Colonic mucosa (tissue), 4 donors: ENCODE measurements around the gene CLINT1. TPM values are rescaled to one million over a fixed set of nuclear protein-coding genes. Genes with fewer than 3 reads are reported as not detected.

Experiments used
- DNase-seq: peaks from one replicate; pipeline ENCODE4 v3.0.0-alpha.2; 2020
- H3K27ac ChIP-seq: fragments of 200-600 bp; one replicate; pipeline ENCODE4 v1.8.0; 2021
- H3K27me3 ChIP-seq: fragments of 200-600 bp; one replicate; pipeline ENCODE4 v1.8.0; 2021
- H3K36me3 ChIP-seq: fragments of 200-600 bp; one replicate; pipeline ENCODE4 v1.8.0; 2021
- H3K4me1 ChIP-seq: fragments of 200-600 bp; one replicate; pipeline ENCODE4 v1.8.0; 2021; ENCODE audit warnings: mild to moderate bottlenecking
- H3K4me3 ChIP-seq: fragments of 200-600 bp; one replicate; pipeline ENCODE4 v1.8.0; 2021
- H3K9ac ChIP-seq, 2 donors: one replicate each; pipeline ENCODE4 v1.7.0; 2013; ENCODE audit warnings: control low read depth in 2 of 2, low read depth in 2 of 2, low read length in 2 of 2
- H3K9me3 ChIP-seq: fragments of 200-600 bp; one replicate; pipeline ENCODE4 v1.8.0; 2021
- CTCF ChIP-seq: fragments of 200-600 bp; IDR thresholded peaks from one replicate; pipeline ENCODE4 v1.8.0; 2022; ENCODE audit warnings: antibody characterized with exemption, mild to moderate bottlenecking
- intact Hi-C: fragments of 100-400 bp; cut with DNase I; formaldehyde crosslinking; loops from one replicate; pipeline ENCODE4 v1.14.1; 2022
- total RNA-seq, 2 donors: library from RNA; stranded (reverse); fragmentation: NEBNext Ultra II Directional in 1 of 2; extraction: Animal tissue kit (Norgen Biotek cat#: 25700) in 1 of 2; gene quantifications; one replicate each; pipeline ENCODE4 v1.2.1, GENCODE V29; 2021
- donor health status: healthy.
- donor health status: DM: no; HTN: no; CAD: no.
- donor health status: DM: no; HTN: no; CAD: no.

CLINT1 gene
- total RNA-seq, 2 donors from 2014 or later, result 127 to 183 TPM

GRCh38 chr5:157745041-157745456 lies 113.9 kb downstream of the CLINT1 start:
- no peak overlapping the region for H3K27ac ChIP-seq
- H3K27me3 ChIP-seq, result no peaks in the 10 kb centered on the region
- intact Hi-C loops, result loop anchor here (10.0 kb wide), 2 partner anchors 380 to 420 kb away; no protein-coding TSS in a partner anchor
- no peak for TF ChIP-seq CTCF
- no peaks in the 10 kb centered on the region for H3K9me3 ChIP-seq
- peaks cover 5% of the 10 kb centered on the region for H3K4me1 ChIP-seq
- no peak overlapping the region for H3K9ac ChIP-seq
- no peak for DNase-seq
- no peaks in the 10 kb centered on the region for H3K36me3 ChIP-seq
- H3K4me3 ChIP-seq, result peak overlapping the region; percentile 77

- no peak for DNase-seq
- Histone ChIP-seq H3K27me3 (no peaks in the 10 kb centered on the region), H3K9ac (peak overlapping the region; percentile 78 to 90), H3K4me1 (peaks cover 5% of the 10 kb centered on the region), H3K9me3 (no peaks in the 10 kb centered on the region), H3K4me3 (peak overlapping the region; percentile 77), H3K27ac (no peak overlapping the region), H3K36me3 (no peaks in the 10 kb centered on the region)
- intact Hi-C loops, result loop anchor here (5.0 to 10.0 kb wide), 3 partner anchors 77 to 420 kb away; no protein-coding TSS in a partner anchor
- TF ChIP-seq CTCF, result no peak
Observed at GRCh38 chr5:157744051-157745011, 114.6 kb downstream of the CLINT1 start.

GRCh38 chr5:157743163-157744050 lies 115.5 kb downstream of the CLINT1 start, which contains the start of gene LSM11:
LSM11 (plus strand) TSS chr5:157743712; CDS start chr5:157743751, 39 bp downstream.
- H3K4me3 ChIP-seq, result peak within 1 kb of the TSS; percentile 77
- TF ChIP-seq CTCF, result peak; percentile 99
- peaks cover 5% of the 10 kb centered on the region for H3K4me1 ChIP-seq
- H3K9ac ChIP-seq, result peak within 1 kb of the TSS; percentile 78 to 90
- no peaks in the 10 kb centered on the region for H3K9me3 ChIP-seq
- H3K27me3 ChIP-seq, result no peaks in the 10 kb centered on the region
- no peak within 1 kb of the TSS for H3K27ac ChIP-seq
- intact Hi-C loops, result loop anchor here (5.0 to 10.0 kb wide), 3 partner anchors 76 to 419 kb away; no protein-coding TSS in a partner anchor
- H3K36me3 ChIP-seq, result no peaks in the 10 kb centered on the region
- DNase-seq, result peak; percentile 90

- Histone ChIP-seq H3K27me3 (no peaks in the 10 kb centered on the region), H3K9me3 (no peaks in the 10 kb centered on the region), H3K36me3 (no peaks in the 10 kb centered on the region), H3K27ac (no peak overlapping the region), H3K4me1 (peaks cover 5% of the 10 kb centered on the region), H3K9ac (no peak overlapping the region), H3K4me3 (no peak overlapping the region)
- DNase-seq, result no peak
- intact Hi-C loops, result loop anchor here (5.0 to 10.0 kb wide), 3 partner anchors 74 to 416 kb away; no protein-coding TSS in a partner anchor
- no peak for TF ChIP-seq CTCF
Observed at GRCh38 chr5:157741131-157741530, 117.8 kb downstream of the CLINT1 start.

GRCh38 chr5:157740229-157740610 lies 118.7 kb downstream of the CLINT1 start:
- no peaks in the 10 kb centered on the region for H3K36me3 ChIP-seq
- H3K4me1 ChIP-seq, result peaks cover 5% of the 10 kb centered on the region
- no peak overlapping the region for H3K9ac ChIP-seq
- H3K4me3 ChIP-seq, result no peak overlapping the region
- DNase-seq, result no peak
- no peak overlapping the region for H3K27ac ChIP-seq
- TF ChIP-seq CTCF, result peak; percentile 34
- intact Hi-C loops, result loop anchor here (5.0 to 10.0 kb wide), 3 partner anchors 73 to 415 kb away; no protein-coding TSS in a partner anchor
- H3K9me3 ChIP-seq, result no peaks in the 10 kb centered on the region
- no peaks in the 10 kb centered on the region for H3K27me3 ChIP-seq
